HG02943 (cell line): ENCODE measurements around the gene WFDC11.
"Not testable (repeated sequence)": the region's sequence is repeated elsewhere in the genome, so short reads cannot be mapped to it uniquely, and the experiment has no call there.

Experiments used
- ATAC-seq: cut with Tn5 transposase; IDR thresholded peaks from one replicate; pipeline ENCODE4 v1.9.1; 2021; ENCODE audit warnings: mild to moderate bottlenecking, low read depth, moderate library complexity; ENCODE audit not compliant: unreplicated experiment

The WFDC11 gene

DNA sequence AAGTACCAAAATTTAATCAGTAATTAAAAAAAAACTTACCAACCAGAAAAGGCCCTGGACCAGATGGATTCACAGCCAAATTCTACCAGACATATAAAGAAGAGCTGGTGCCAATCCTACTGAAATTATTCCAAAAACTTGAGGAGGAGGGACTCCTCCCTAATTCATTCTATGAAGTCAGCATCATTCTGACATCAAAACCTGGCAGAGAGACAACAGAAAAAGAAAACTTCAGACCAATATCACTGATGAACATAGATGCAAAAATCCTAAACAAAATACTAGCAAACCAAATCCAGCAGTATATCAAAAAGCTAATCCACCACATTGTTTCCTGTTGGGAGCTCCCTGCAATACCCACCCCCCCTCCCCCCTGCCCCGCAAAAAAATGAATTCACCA, at the start of gene WFDC11:
Gene WFDC11 (minus strand): TSS at position 101 of the 400 bp plus-strand sequence. CDS start 19,639 bp downstream, outside the sequence.
- ATAC-seq = no peak

DNA sequence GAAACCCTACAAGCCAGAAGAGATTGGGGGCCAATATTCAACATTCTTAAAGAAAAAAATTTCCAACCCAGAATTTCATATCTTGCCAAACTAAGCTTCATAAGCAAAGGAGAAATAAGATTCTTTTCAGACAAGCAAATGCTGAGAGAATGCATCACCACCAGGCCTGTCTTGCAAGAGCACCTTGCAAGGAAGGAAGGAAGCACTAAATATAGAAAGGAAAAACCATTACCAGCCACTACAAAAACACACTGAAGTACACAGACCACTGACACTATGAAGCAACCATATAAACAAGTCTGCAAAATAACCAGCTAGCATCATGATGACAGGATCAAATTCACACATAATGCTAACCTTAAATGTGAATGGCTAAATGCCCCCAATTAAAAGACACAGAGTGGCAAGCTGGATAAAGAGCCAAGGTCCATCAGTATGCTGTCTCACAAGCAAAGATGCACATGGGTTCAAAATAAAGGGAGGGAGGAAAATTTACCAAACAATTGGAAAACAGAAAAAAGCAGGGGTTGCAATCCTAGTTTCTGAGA, 46.2 kb upstream of the WFDC11 start:
- ATAC-seq = not testable (repeated sequence)

DNA sequence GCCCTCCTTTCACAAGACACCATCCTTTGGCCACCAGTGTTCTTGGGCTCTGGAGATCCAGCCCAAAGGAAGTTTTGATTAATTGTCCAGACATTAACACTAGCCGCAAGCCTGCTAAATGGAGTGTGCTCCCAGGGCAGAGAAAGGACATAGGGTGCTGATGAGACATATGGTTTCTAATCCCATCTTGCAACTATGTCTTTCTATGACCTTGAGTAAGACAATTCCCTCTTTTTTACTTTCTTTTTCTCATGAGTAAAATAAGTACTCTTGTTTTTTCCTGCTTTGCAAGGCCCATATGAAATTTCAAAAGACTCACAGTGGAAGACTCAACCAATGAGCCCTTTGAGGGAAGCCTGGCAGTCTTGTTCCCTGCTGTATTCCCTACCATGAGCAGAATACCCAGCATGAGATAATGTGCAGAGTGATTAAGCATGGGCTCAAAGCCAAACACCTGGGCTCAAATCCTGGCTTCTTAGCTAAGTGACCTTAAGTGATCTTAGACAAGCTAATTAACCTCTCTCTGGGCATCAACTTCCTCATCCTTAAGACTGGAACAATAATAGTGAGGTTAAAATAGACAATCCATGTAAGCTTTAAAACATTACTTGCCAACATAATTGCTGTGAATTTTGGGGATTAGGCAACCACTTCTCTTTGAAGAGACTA, 35.1 kb upstream of the WFDC11 start, which contains the start of gene WFDC10B:
Gene WFDC10B (minus strand): TSS at position 51 of the 669 bp plus-strand sequence. CDS start 19,027 bp downstream, outside the sequence.
- no peak for ATAC-seq

DNA sequence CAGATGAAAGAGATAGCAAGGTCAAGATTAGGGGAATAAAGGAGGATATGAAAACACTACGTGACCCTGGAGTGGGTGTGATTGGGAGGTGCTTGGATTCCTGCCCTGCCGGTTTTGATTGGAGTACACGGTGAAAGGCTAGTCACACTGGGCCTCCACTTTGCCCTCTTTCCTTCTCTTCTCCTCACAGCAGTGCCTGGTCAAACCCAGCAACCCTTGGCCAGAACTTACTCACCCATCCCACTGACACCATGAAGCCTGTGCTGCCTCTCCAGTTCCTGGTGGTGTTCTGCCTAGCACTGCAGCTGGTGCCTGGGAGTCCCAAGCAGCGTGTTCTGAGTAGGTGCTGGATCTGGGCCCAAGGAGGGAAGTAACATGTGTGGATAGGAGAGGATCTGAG, 31.8 kb upstream of the WFDC11 start, which contains the start of gene WFDC13:
Gene WFDC13 (plus strand): TSS at position 166 of the 400 bp plus-strand sequence. CDS start 86 bp downstream, at position 252.
- ATAC-seq = no peak

DNA sequence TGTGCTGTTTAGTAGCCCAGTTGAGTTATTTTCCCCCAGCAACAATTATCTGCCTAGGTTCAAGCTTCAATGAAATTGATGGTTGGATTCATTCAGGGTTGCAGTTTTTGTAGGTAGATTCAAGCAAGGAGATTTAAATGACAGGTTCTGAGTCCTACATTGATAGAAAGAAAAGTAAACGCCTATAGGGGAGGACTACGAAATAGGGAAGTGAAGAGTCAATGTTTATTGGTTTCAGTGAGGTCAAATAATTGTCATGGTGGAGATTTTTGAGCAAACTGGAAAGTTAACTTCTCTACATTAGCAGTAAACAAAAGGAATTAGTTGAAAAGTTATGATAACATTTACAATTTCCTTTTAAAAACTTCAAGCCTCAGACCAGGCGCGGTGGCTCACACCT, 31.1 kb upstream of the WFDC11 start:
- no peak for ATAC-seq

DNA sequence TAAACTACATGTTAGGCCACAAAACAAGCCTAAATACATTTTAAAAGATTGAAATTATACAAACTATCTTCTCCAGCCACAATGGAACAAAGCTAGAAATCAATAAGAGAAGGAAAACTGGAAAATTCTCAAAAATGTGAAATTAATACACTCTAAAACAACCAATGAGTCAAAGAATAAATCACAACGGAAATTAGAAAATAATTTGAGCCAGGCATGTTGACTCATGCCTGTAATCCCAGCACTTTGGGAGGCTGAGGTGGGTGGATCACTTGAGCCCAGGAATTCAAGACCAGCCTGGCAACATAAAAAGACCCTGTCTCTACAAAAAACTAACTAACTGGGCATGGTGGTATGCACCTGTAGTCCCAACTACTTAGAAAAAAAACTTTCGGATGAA, 25.5 kb upstream of the WFDC11 start:
- no peak for ATAC-seq

DNA sequence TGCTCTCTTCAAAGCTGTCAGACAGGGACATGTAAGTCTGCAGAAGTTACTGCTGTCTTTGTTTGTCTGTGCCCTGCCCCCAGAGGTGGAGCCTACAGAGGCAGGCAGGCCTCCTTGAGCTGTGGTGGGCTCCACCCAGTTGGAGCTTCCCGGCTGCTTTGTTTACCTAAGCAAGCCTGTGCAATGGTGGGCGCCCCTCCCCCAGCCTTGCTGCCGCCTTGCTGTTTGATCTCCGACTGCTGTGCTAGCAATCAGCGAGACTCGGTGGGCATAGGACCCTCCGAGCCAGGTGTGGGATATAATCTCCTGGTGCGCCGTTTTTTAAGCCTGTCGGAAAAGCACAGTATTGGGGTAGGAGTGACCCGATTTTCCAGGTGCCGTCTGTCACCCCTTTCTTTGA, 23.3 kb upstream of the WFDC11 start:
- not testable (repeated sequence) for ATAC-seq

DNA sequence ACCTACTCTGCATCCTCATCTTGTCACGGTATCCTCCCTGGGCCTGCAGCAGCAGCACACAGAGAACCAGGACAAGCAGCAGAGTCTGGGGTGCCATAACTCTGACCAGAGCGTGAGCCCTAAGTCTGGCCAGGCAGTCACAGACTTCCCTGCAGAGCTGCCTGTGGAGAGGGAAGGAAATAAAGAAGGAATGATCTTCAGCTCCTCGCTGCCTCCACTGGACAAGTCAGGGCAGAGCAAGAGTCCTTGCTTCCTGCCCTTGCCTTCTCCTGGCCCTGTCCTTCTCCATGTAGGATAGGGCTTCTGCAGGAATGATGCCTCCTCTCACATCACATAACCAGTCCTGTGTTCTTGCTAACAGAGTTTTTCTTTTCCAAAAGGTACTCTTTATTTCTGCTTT, 15.9 kb upstream of the WFDC11 start:
- no peak for ATAC-seq

DNA sequence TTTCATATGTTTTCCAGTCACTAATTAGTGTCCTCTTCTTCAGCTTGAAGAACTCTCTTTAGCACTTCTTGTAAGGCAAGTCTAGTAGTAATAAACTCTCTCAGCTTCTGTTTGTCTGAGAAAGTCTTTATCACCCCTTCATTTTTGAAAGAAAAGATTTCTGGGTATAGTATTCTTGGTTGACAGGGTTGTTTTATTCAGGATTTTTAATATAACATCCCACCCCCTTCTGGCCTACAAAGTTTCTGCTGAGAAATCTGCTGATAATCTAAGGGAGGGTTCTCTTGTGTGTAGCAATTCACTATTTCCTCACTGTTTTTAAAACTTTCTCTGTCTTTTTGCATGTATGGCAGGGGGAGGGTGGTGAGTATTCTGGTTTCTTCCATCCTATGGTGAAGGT, 9.6 kb upstream of the WFDC11 start:
- ATAC-seq = no peak

DNA sequence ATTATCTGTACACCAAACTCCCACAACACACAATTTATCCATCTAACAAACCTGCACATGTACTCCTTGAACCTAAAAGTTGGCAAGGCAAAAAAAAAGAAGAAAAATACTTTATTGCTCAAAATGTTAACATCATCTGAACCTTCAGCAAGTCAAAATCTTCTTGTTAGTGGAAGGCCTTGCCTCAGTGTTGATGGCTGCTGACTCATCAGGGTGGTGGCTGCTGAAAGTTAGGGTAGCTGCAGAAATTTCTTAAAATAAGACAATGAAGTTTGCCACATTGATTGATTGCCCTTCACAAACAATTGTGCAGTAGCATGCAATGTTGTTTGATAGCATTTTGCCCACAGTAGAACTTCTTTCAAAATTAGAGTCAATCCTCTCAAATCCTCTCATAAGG, 2.7 kb upstream of the WFDC11 start:
- no peak for ATAC-seq

DNA sequence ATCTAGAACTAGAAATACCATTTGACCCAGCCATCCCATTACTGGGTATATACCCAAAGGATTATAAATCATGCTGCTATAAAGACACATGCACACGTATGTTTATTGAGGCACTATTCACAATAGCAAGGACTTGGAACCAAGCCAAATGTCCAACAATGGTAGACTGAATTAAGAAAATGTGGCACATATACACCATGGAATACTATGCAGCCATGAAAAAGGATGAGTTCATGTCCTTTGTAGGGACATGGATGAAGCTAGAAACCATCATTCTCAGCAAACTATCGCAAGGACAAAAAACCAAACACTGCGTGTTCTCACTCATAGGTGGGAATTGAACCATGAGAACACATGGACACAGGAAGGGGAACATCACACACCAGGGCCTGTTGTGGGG, 13.0 kb downstream of the WFDC11 start:
- not testable (repeated sequence) for ATAC-seq

DNA sequence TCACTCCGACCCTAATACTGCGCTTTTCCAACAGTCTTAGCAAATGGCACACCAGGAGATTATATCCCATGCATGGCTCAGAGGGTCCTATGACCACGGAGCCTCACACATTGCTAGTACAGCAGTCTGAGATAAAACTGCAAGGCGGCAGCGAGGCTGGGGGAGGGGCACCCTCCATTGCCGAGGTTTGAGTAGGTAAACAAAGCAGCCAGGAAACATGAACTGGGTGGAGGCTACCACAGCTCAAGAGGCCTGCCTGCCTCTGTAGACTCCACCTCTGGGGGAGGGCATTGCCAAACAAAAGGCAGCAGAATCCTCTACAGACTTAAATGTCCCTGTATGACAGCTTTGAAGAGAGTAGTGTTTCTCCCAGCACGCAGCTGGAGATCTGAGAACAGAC, 18.3 kb downstream of the WFDC11 start:
- ATAC-seq = not testable (repeated sequence)

DNA sequence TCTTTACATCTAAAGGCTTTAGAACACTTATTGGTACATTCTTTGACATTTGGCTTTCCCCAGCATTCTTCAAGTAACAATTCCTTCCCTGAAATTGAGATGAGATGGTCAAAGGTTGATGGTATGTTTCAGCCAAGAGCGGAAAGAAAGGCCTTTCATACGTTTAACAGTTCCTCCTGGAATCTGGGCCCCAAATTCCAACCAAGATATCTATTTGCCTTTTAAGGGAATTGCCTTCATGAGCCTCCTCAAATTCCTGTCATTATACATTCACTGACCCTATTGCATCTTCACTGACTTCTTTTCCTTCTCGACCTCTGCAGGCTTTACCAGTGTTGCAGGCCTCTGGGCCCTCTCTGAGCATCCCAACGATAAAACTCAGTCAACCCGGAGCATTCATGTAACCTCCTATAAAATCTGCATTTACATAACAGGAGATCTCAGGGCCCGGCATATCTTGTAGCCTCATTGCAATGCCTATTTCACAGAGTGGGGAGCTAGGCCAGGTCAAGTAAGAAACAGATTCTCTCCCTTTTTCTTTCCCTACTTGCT, 20.7 kb downstream of the WFDC11 start:
- ATAC-seq = no peak

DNA sequence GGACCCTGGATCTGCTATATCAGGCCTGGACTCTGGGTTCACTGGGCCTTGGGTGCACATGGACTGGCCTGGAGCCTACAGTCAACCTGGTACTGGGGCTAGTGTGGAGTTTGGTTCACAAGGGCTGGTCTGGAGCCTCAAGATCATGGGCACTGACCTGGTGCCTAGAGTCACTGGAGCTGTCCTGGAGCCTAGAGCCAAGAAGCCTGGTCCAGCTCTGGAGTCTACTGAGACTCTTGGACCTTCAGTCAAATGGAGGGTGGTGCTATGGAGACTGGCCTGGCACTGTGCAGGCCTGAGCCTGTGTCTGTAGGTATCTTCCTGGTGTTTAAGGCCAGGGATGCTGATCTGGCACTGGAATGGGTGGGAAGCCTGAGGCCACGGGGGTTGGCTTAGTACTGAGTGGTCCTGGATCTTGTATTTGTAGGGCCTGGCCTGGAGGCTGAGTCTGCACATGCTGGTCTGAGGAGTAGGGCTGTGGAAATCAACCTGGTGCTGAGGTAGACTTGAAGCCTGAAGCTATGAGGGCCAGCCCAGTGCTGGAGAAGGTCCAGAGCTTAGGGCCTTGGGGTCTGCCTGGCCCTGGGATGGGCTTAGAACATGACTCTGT, 22.5 kb downstream of the WFDC11 start:
- ATAC-seq = no peak

DNA sequence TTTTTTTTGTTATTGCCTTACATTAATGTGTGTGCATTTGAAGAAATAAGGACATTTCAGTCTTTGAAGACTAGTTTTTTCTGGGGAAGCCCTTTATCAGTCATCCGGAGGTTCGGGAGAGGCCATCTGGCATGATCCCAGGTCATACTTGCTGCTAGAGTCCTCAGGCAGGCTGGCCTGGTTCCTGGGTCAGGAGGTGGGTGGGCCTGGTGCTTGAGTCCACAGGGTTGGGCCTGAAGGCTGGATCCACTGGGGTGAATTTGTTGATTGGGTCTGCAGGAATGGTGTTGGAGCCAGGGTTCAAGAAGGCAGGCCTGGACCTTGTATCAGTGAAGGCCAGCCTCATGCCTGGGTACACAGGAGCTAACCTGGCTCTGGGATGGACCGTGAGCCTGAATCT, 23.2 kb downstream of the WFDC11 start:
- ATAC-seq = no peak

DNA sequence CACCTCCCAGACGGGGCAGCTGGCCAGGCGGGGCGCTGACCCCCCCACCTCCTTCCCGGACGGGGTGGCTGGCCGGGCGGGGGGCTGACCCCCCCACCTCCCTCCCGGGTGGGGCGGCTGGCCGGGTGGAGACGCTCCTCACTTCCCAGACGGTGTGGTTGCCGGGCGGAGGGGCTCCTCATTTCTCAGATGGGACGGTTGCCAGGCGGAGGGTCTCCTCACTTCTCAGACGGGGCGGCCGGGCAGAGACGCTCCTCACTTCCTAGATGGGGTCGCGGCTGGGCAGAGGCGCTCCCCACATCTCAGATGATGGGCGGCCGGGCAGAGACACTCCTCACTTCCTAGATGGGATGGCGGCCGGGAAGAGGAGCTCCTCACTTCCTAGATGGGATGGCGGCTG, 24.2 kb downstream of the WFDC11 start:
- ATAC-seq = not testable (repeated sequence)

DNA sequence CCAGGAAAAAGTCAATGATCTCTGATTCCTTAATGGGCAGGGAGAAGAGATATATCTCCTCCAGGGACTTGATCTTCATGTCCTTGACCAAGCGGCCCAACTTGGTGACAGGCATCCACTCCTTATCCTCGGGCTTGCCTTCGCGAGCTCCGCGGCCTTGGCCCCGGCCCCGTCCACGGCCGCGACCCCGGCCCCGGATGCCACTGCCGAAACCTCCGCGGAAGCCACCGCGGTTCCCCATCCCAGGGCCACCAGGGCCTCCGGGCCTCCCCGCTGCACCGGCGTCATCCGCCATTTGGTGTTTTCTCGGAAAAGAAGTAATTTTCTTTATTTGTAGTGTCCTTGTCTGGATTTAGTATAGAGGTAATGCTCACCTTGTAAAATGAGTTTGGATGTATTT, 29.0 kb downstream of the WFDC11 start:
- not testable (repeated sequence) for ATAC-seq

DNA sequence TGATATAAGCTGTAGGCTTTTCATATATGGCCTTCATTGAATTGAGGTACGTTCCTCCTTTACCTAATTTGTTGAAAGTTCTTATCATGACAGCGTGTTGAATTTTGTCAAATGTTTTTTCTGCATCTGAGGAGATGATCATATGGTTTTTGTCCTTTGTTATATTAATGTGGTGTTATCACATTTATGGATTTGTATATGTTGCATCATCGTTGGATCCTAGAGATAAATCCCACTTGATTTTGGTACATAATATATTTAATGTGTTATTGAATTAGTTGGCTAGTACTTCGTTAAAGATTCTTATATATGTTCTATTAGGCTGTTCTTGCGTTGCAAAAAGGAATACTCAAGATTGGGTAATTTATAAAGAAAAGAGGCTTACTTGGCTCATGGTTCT, 30.4 kb downstream of the WFDC11 start:
- no peak for ATAC-seq

DNA sequence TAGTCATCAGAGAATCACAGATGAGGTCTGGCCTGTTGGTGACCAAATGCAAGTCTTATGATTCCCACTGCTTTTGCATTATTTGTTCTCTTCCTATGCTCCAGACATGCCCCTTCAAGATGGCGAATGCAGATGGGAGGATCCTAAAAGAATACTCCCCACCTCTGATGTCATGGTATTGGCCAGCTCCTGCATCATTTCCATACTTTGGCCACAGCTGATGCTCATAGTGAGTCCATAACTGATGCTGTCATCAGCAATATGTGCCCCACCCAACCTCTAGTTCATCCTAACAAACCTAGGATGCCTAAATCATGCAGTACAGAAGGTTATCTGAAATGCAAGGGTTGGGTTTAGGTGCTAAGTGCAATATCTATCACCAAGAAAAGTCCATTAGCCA, 33.5 kb downstream of the WFDC11 start:
- no peak for ATAC-seq

DNA sequence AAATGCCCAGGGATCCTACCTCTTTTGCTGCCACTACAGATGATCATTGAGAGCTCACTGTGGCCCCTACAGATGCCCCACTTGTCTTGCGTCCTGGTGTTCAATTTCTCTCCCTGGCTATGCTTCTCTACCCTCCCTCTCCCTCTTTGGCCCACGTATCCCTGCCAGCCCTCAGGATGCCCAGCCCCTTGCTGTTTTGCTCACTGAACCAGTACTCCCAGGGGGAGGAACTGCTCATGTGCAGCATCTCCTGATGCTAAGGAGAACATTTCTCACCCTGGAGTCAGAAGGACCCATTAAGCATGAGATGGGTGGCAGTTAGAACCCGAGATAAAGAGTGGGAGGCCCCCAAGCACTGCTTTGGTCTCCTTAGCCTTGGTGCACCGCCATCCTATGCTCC, 38.9 kb downstream of the WFDC11 start, which contains the start of gene WFDC9:
Gene WFDC9 (minus strand): TSS at position 101 of the 400 bp plus-strand sequence. CDS start 21,103 bp downstream, outside the sequence.
- no peak for ATAC-seq

DNA sequence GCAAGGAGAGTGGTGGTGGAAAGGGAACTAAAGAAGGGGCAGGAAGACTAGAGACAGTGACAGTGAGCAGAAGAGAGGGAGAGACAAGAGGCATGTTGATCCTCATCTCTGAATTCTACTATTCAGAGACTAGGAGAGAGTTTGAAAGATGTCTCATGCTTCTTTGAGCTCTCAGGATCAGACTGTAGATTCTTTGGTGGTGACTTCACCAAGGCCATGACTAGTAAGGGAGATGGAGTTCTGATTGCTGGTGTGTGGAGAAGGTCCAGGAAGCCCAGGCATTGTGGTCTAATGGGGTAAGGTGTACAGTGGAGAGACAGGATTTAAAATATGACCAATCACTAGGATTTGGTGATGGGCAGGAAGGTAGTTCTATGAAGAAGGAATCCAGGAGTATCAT, 39.7 kb downstream of the WFDC11 start:
- ATAC-seq = no peak
